SK-MEL-5 (cell line): Measurements from ENCODE around the gene CERK. TPM values are rescaled to one million over a fixed set of nuclear protein-coding genes. Genes with fewer than 3 reads are reported as not detected.
"Not testable (repeated sequence)": the region's sequence is repeated elsewhere in the genome, so short reads cannot be mapped to it uniquely, and the experiment has no call there.

Experiments used
- DNase-seq: peaks from one replicate; pipeline ENCODE4 v3.0.0-alpha.2; 2016; ENCODE audit warnings: low read depth, low spot score
- in situ Hi-C: cut with HindIII; loops from 2 replicates; pipeline ENCODE4 v1.10.0; 2016; ENCODE audit warnings: low sequenced_read_pairs, high pct_unique_total_duplicates, low pct_unique_long_range_greater_than_20kb
- total RNA-seq: library from RNA; depleted of rRNA; stranded (reverse); fragments of >200 nt; shearing (Covaris generic); gene quantifications from 2 replicates; pipeline ENCODE4 v1.2.3, GENCODE V29; 2014

CERK gene
- total RNA-seq, 1 experiment from 2014 or later = 193 TPM

DNA sequence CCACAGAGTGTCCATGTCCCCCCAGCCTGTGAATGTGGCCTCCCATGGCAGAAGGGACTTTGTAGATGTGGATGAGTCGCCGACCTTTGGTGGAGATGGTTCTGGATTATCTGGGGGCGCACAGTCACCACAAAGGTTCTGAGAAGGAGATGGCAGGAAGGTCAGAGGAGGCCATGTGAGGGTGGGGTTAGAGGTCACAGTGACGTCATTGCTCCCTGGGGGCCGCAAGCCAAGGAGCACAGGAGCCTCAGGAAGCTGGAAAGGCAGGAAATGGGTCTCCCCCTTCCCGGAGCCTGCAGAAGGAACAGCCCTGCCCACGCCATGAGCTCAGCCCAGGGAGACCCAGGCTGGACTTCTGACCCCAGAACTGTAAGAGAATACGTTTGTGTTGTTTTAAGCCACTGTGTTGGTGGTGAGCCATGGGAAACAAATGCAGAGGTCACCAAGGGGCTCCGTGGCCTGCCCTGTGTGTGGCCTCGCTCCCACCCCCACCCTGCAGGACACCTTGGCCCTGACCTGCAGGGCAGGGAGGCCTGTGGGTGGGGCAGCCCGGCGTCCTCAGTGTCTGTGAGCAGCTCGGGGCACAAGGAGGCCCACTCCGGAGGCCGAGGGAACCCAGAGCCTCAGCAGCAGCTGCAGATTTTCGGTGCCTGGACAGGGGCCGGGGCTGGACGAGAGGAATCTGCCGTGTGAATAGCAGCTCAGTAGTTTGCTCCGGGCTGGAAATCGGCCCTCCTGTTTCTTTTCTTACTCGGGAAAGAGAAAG, 85.8 kb downstream of the CERK start:
- in situ Hi-C loops = no loop called here

GRCh38 chr22:46651316-46651715, 86.7 kb downstream of the CERK start:
- no peak for DNase-seq
- in situ Hi-C loops = no loop called here

More for the DNA sequence above, 85.8 kb downstream of the CERK start:
- DNase-seq = no peak

- DNase-seq = no peak
- in situ Hi-C loops = no loop called here
Observed at GRCh38 chr22:46650078-46650810, 87.8 kb downstream of the CERK start.

- no peak for DNase-seq
- in situ Hi-C loops = no loop called here
Observed at GRCh38 chr22:46649141-46650077, 88.6 kb downstream of the CERK start.

DNA sequence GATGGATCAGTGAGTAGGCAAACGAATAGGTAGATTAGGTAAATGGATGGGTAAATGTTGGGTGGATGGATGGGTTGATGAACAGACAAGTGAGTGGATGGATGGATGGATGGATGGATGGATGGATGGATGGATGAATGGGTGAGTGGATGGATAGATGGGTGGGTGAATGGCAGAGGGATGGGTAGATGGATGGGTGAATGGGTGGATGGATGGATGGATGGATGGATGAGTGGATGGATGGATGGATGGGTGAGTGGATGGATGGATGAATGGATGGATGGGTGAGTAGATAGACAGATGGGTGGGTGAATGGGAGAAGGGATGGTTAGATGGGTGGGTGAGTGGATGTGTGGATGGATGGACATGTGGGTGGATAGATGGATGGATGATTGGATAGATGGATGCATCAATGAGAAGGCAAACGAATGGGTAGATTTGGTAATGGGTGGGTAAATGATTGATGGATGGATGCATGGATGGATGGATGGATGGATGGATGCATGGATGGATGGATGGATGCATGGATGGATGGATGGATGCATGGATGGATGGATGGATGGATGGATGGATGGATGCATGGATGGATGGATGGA, 89.7 kb downstream of the CERK start:
- not testable (repeated sequence) for DNase-seq

DNA sequence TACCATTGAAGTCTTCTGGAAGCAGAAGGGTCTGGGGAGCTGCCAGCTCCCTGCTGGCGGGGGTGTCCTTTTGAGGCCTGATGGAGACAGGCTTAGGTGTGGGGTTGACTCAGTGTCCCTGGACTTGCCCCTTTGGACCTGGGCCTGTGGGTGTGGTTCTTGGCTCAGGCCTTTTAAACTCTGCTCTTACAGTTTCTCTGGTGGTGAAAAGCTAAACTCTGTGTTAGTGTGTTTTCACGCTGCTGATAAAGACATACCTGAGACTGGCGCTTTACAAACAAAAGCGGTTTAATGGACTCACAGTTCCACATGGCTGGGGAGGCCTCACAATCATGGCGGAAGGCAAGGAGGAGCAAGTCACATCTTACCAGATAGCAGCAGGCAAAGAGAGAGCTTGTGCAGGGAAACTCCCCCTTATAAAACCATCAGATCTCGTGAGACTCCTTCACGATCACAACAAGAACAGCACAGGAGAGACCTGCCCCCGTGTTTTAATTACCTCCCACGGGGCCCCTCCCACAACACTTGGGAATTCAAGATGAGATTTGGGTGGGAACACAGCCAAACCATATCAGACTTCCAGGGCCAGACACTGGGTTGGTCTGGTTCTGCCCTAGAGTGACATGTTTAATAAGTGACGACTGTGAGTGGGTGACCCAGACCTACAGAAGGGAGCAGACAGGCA, 91.4 kb downstream of the CERK start:
- DNase-seq = no peak
- in situ Hi-C loops = no loop called here

More for the DNA sequence above, 89.7 kb downstream of the CERK start:
- in situ Hi-C loops = not testable (repeated sequence)

- in situ Hi-C loops = not testable (repeated sequence)
Observed at GRCh38 chr22:46642840-46643480, 95.1 kb downstream of the CERK start.

DNA sequence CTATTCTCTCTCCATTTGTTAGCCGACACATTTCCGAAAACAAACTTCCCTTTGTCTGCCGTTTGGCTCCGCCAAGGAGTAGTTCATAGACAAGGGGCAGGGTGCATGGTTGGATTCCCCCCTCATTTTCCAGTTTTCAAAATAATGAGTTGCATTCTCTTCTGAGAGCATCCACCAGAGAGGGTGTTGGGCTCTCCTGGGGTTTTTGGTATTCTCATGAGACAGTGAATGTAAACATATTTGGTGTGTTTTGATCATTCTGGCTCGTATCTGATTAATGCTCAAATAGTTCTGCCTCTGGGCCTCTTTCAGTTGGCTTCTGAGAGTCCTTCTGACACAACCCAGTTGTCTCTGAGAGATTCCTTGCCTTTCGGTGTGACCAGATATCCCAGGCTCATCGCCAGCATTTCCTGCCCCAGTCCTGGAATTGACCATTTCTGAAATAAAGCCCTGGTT, 96.2 kb downstream of the CERK start:
- in situ Hi-C loops = no loop called here
- peak; percentile 100 for DNase-seq

More at GRCh38 chr22:46642840-46643480, 95.1 kb downstream of the CERK start:
- DNase-seq = not testable (repeated sequence)

DNA sequence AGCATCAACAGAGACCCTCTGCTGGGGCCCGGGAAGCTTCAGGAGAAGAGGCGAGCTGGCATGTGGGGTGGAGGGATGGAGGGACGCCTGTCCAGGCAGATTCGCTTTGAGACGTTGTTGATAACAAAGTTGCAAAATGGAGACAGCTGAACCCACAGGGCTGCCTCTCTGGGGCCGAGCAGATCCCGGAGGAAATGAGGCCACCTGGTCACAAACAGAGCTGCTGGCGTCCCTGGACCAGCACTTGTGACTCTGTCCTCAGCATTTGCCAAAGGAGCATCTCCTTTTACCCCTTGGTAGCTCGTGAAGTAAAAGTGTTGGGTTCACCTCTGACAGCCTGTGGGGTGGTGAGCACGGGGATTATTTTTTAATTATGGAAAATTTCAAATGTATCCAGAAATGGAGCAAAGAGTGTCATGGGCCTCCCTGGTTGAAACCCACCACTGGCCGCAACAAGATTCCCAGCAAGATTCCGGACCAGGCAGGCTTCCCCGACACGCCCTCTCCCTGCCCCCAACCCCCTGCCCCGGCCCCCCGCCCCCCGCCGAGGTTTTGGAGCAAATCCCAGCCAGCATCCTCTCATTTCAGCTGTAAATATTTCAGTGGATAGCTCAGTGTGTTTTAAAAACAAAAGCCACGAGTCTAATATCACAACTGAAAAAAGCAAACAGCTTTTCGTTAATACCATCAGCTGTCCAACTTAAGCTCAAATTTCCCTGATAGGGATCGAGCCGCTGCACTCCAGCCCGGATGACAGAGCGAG, 97.6 kb downstream of the CERK start:
- DNase-seq = no peak
- in situ Hi-C loops = no loop called here

DNA sequence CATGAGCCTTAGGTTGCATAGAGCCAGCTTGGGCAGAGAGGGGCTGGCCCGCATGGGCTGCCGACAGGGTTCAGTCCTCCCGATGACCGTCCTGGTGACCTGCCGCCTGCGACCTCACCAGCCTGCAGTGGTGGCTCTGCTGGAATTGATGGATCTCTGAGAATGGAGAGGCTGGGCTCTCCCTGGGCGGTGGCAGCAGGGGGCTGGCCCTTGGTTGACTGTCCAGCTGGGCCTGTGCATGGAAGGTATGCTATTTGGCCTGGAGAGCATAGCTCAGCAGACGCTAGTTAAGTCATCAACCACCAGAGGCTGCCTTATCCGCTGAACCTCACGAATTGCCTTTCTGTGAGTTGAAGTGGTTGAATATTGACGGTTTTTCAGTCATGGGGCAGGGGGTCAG, 98.2 kb downstream of the CERK start:
- in situ Hi-C loops = no loop called here
- no peak for DNase-seq

- in situ Hi-C loops = no loop called here
- DNase-seq = no peak
Observed at GRCh38 chr22:46638601-46639431, 99.2 kb downstream of the CERK start.

DNA sequence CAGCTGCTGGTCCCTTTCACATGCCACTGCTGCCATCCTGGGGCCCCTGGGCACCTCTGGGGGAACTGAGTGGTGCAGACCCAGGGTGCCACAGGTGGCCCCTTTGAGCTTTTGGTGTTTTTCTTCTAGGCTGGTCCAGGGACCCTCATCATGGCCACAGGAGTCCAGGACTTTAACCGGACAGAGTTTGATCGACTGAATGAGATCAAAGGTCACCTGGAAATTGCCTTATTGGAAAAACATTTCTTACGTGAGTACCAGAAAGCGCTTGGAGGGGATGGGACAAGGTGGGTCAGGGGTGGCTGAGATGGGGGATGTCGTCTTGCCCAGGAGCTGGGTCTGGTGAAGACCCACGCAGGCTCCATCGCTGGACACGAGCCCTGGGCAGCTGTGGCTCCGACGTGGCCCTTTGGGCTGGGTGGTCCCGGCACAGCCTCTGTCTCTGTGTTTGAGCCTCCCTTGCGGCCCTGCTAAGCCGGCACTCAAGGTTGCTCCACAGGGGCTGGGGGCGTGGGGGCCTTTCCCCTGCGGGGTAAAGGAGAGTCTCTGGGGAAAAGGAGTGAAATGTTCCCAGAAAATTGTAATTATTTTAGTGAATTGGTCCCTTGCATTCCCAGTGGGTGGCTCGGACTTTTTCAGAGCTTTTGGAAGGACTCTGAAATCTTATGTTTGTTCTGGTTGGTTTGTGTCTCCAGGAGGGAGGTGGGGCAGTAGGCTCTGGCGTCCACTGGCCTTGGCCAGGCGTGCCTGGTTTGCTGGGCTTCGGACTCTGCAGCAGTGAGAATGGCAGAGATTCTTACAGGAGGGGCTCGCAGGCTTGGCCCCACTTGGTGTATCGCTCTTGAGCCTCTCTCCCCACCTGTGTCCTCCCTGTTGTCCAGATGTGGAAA, 100.1 kb downstream of the CERK start:
- in situ Hi-C loops = no loop called here
- no peak for DNase-seq

- DNase-seq = no peak
- in situ Hi-C loops = no loop called here
Observed at GRCh38 chr22:46636221-46637002, 101.6 kb downstream of the CERK start.

DNA sequence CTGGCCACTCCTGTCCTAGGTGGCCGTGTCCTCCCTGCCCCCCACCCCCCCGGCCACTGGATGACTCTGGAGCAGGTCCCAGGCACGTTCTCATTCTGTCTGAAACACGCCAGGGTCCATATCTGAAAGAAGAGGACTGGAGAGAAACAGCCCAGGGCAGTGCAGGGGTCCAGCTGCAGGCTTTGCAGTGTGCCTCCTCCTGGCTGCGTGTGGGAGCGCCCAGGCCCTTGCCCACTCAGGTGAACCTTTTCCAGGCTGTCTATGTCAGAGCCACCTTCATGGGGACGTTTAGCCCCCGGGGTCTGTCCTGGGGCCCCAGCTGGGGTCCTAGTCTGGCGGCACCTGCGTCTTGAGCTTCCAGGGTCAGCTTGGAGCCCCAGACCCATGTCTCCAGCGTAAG, 102.3 kb downstream of the CERK start:
- DNase-seq = no peak
- in situ Hi-C loops = no loop called here
